Stimulated activated CD8-positive, alpha-beta memory T cell treated with anti-CD3 and anti-CD28 coated beads, Interleukin-4, amount 100 ng/mL, for 4 hours (primary cell): Measurements from ENCODE around the gene PKMYT1.
"Not testable (repeated sequence)": the region's sequence is repeated elsewhere in the genome, so short reads cannot be mapped to it uniquely, and the experiment has no call there.

Source experiments
- DNase-seq, 2 donors: peaks; one replicate each; pipeline ENCODE4 v3.0.0-alpha.2; 2020; ENCODE audit warnings: low read depth in 2 of 2, low spot score in 1 of 2

Gene PKMYT1

DNA sequence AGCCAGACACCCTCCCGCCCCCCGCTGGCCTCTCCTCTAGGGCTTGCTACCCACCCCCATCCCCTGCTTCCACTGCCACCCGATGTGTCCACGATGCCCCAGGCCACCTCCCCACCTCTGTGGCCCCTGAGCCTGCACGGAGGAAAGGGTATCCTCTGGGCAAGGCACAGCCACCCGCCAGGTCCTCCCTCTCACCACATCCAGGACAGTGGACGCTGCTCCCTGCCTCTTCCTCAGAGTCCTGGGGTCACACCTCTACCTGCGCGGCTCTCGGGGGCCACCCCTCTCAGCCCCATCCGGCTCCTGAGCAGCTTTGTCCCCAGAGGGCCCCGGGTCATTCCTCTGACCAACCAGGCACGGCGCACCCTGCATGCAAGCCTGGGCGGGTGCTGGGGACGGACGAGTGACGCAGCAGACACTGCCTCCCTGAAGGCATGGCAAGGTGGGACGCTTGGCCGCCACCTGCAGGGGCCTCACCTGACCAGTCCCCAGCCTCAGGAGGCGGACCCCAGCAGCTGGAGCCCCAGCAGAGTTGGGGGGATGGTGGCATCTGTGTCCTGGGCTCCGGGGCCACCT lies 43.7 kb downstream of the PKMYT1 start:
- no peak for DNase-seq

DNA sequence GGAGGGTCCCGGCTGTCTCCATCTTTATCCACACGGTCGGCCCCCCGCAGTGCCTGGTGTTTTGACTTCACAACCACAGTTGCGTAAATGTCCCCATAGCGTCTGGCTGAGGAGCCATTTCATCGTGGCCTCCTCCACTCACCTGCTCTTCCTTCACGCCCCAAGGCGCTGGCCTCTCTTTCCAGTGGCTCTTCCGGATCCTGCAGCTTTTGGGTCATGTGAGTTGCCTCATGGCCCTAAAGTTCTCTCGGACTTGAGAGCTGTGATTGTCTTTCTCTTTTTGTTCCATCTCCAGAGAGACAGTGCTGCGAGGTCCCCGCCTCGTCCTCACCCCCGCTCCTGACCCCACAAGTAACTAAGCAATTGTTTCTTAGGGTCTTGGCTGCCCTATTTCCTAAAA lies 45.8 kb downstream of the PKMYT1 start:
- no peak for DNase-seq

DNA sequence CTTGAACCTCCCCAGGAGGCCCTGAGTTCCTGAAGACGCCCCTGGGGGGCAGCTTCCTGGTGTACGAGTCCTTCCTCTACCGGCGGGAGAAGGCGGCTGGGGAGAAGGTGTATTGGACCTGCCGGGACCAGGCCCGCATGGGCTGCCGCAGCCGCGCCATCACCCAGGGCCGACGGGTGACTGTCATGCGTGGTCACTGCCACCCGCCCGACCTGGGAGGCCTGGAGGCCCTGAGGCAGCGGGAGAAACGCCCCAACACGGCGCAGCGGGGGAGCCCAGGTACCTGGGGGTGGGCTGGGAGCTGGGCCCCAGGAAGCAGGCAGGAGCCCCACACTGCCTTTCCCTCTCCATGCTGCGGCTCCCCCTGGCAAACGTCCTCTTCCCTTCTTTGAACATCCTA lies 46.5 kb downstream of the PKMYT1 start:
- DNase-seq = no peak

DNA sequence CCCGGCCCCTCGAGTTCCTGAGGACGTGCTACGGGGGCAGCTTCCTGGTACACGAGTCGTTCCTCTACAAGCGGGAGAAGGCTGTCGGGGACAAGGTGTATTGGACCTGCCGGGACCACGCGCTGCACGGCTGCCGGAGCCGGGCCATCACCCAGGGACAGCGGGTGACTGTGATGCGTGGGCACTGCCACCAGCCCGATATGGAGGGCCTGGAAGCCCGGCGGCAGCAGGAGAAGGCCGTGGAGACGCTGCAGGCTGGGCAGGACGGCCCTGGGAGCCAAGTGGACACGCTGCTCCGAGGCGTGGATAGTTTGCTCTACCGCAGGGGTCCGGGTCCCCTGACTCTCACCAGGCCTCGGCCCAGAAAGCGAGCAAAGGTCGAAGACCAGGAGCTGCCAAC lies 47.1 kb downstream of the PKMYT1 start:
- no peak for DNase-seq

DNA sequence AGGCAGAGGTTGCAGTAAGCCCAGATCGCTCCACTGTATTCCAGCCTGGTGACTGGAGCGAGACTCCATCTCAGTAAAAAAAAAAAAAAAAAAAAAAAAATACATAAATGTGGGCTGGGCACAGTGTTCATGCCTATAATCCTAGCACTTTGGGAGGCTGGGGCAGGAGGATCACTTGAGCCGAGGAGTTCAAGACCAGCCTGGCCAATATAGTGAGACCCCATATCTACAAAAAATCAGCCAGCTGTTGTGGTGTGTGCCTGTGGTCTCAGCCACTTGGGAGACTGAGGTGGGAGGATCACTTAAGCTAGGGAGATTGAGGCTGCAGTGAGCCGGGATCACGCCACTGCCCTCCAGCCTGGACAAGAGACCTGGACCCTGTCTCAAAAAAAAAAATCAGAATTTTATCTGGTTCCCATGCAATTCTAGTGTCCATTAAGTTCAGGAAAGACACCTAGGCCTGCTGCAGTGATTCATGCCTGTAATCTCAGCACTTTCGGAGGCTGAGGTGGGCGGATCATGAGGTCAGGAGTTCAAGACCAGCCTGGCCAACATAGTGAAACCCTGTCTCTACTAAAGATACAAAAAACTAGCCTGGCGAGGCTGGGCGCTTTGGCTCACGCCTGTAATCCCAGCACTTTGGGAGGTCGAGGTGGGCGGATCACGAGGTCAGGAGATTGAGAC lies 48.9 kb downstream of the PKMYT1 start:
- not testable (repeated sequence) for DNase-seq

DNA sequence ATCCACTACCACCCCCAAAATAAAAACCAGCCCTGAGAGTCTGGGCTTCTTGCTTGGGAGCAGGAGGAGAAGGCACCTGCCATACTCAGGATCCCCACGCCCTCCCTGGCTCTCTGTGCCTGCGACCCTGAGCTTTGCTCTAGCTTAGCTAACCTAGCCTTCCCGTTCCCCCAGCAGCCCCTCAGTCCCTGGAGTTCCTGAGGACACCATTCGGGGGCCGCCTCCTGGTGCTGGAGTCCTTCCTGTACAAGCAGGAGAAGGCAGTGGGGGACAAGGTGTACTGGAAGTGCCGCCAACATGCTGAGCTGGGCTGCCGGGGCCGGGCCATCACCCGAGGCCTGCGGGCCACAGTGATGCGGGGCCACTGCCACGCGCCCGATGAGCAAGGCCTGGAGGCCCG lies 50.0 kb downstream of the PKMYT1 start:
- DNase-seq = no peak

DNA sequence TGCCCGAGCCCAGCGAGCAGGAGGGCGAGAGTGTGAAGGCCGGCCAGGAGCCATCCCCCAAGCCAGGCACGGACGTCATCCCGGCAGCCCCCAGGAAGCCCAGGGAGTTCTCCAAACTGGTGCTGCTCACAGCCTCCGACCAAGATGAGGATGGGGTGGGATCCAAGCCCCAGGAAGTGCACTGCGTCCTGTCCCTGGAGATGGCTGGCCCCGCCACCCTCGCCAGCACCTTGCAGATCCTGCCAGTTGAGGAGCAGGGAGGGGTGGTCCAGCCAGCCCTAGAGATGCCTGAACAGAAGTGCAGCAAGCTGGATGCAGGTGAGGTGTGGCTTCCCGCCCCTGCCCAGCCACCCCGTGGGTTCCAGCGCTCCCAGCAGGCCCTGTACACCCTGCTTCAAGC lies 50.6 kb downstream of the PKMYT1 start:
- DNase-seq = no peak

DNA sequence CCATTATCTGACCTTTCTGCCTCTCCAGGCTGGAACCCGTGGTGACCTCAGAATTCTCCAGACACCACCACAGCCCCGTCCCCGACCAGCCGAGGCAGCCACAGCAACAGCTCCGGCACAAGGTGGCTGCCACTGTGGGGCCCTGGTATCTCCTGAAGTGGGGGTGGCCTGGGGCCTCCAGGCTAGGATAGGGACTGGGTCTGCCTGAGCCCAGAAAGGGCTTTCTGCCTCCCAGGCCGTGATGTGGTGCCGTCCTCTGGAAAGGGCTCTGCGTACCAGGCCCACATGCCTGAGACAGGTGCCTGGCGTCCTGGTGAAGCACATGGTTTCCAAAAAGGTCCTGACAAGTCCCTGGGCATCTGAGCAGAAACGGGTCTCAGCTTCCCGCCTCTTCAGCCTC lies 51.5 kb downstream of the PKMYT1 start:
- no peak for DNase-seq

DNA sequence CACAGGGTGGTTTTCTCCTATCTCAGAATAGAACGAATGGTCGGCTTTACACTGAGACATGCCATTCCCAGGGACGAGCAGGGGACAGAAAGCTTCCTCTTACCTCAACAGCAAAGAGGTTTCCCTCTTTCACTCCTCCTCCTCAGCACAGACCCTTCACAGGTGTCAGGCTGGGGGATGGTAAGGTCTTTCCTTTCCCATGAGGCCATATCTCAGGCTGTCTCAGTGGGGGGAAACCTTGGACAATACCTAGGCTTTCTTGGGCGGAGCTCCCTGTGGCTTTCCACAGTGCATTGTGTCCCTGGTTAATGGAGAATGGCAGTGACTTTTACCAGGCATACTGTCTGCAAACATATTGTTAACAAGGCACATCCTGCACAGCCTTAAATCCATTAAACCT lies 52.1 kb downstream of the PKMYT1 start:
- not testable (repeated sequence) for DNase-seq

DNA sequence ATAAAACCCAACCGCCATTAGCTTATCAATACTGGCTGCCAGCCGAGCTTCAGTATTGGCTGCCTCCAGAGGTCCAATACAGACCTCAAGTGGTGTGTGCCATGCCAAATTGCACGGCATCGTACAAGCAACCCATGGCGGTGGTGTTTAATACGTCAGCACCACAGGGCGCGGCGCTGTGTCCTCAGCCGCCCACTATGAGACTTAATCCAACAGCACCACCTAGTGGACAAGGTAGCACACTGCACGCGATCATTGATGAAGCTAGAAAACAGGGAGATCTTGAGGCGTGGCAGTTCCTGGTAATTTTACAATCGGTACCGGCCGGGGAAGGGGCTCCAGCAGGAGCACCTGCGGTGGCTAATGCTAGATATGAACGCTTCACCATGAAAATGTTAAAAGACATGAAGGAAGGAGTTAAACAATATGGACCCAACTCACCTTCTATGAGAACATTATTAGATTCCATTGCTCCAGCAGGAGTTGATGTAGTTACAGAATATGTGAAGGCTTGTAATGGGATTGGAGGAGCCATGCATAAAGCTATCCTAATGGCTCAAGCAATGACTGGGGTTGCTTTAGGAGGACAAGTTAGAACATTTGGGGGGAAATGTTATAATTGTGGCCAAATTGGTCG lies 53.1 kb downstream of the PKMYT1 start:
- peak; percentile 67 to 86 for DNase-seq

DNA sequence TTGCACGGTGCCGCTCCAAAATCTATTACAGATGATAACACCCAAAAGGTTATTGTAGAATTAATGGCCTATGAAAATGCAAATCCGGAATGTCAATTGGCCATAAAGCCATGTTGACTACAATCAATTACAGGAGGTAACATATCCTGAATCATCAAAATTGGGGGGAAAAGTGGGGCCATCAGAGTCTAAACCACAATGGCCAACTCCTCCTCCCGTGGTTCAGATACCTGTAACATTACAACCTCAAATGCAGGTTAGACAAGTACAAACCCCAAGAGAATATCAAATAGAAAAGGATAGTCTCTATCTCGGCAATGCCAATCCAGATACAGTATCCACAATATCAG lies 53.6 kb downstream of the PKMYT1 start:
- DNase-seq = no peak

DNA sequence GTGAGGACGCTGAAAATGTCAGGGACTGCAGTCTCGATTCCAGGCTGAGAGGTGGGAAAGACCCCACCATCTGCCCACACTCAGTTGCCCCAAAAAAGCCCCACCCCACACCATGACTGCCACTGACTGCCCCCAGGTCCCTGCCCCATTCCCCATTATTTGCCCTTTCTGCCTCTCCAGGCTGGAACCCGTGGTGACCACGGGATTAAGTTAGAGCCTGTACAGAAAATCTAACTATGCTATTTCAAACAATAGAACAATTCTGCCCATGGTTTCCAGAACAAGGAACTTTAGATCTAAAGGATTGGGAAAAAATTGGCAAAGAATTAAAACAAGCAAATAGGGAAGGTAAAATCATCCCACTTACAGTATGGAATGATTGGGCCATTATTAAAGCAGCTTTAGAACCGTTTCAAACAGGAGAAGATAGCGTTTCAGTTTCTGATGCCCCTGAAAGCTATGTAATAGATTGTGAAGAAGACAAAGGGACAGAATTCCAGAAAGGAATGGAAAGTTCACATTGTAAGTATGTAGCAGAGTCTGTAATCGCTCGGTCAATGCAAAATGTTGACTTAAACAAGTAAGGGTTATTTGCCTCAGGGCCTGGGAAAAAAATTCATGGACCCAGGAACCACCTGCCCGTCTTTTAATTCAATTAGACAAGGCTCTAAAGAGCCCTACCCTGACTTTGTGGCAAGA lies 54.1 kb downstream of the PKMYT1 start:
- no peak for DNase-seq

DNA sequence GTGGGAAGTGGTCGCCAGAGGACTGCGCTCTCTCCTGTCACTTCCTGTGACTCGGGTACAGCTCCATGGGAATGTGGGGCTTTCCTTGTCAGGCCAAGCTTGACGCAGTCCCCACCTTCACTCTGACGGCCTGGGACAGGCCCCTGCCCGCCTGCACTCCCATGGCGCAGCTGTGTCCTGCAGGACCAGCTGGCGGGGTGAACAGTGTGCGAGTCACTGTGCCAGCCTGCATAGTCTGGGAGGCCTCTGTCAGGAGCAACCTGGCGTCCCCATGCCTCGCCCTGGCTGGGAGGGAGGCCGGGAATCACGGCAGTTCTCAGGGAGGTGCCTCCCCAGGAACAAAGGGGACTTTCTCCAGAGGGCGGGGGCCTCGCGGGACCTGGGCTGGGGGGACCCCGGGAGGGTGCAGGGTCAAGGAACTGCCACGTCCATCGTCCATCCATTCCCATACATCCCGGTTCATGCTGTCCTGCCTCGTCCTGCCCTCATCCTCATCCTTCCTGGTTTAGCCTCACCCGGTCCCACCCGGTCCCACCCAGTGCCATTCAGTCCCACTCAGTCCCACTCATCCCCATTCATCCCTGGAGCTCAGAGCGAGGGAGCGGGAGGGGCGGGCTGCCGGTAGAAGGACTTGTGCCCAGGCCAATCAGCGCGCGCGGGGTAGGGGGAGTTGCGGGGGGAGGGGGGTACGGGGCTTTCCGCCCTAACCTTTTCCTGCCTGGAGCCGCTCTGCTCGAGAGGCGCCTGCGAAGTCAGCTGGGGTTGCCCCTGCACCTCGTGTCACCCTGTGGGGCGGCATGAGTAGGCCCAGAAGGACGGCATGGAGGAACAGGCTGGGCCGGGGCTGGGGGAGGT lies 55.1 kb downstream of the PKMYT1 start:
- DNase-seq = no peak

DNA sequence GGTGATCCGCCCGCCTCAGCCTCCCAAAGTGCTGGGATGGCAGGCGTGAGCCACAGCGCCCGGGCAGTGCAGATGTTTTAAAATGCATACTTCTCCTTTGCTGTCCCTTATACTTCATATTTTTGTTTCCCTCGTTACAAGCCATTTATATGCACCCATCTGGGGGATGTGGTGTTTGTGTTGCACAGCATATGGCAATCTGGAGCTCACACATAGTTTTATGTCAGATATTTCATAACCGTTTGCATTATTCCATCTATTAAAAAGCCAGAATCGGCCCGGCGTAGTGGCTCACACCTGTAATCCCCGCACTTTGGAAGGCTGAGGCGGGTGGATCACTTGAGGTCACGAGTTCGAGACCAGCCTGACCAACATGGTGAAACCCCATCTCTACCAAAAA lies 56.8 kb downstream of the PKMYT1 start:
- DNase-seq = no peak
